NCI-H1105 (cell line): Measurements from ENCODE around the gene DLGAP1.
A peak's percentile ranks its signal among the peaks of the same experiment; 100 is the strongest.
"Not testable (repeated sequence)": the region's sequence is repeated elsewhere in the genome, so short reads cannot be mapped to it uniquely, and the experiment has no call there.

Source experiments
- DNase-seq: peaks from one replicate; lab custom pipeline; 2025; lab: John Stamatoyannopoulos, UW

The DLGAP1 gene

DNA sequence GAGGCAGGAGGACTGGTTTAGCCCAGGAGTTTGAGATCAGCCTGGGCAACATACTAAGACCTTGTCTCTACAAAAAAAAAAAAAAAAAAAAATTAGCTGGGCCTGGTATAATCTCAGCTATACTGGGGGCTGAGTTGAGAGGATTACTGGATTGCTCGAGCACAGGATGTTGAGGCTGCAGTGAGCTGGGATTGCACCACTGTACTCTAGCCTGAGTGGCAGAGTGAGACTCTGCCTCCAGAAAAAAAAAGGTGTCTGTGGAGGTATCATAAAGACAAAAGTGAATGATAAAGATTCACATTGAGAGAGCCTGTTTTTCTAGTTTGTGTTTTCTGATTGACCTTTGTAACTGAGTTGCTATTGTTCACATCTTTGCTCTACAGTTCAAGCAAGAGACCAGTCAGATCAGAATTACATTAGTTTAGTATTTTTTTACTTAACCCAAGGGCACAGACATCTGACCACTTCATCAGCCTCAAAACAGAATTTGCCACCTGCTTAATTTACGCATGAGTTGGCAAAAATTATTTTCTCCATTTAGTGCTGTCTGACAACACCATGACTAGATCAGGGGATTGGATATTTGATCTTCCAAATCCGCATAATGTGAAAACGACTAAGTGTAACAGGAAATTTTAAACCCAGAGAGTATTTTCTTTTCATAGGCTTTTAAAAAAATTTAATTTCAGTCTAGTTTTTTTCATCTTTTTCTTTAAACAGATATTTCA is 734.1 kb downstream of the DLGAP1 start:
- no peak for DNase-seq

DNA sequence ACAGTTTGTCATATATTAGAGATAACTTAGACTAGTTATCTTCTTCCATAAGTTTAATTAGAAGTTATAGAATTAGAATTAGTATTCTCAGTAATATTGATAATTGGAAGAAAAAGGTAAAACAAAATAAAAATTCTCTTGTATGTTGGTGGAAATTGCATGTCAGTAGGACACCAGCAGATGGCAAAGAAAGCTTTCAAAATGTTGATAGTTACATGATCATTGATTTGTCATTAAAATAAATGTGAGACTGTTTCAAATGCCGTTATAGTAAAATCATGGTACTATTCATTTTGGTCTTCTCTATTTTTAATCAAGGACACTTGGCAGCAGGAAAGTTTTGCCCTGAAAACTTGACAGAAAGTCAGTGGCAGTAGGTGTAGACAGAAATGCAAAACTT is 734.9 kb downstream of the DLGAP1 start:
- no peak for DNase-seq

DNA sequence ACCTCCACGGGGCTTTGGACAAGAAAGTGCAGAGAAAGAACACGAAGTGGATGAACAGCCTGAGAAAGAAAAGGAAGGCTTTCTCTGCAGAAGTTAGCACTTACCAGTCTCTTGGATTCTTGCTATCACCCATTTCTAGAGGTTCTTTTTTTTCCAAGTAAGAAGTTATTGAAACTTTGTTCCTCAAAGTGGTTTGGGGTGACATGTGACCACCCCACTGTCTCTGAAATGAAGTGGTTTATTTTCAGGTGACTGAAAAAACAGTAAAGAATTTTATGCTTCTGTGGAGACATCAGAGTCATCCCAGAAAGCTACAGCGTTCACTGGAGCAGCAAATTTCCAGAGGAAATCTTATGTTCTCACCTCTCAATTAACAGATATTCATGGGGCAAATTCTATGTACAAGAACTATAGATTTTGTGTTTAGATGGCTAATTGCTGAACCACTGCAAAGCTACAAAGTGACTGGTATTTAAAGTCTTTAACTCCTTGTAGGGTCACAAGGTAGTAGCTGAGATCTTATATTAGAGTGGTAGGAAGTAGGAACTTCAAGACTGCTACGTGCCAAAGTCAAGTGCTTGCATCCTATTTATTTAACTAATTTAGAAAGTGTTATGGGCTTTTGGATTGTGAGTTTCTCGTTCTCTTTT is 737.6 kb downstream of the DLGAP1 start:
- no peak for DNase-seq

DNA sequence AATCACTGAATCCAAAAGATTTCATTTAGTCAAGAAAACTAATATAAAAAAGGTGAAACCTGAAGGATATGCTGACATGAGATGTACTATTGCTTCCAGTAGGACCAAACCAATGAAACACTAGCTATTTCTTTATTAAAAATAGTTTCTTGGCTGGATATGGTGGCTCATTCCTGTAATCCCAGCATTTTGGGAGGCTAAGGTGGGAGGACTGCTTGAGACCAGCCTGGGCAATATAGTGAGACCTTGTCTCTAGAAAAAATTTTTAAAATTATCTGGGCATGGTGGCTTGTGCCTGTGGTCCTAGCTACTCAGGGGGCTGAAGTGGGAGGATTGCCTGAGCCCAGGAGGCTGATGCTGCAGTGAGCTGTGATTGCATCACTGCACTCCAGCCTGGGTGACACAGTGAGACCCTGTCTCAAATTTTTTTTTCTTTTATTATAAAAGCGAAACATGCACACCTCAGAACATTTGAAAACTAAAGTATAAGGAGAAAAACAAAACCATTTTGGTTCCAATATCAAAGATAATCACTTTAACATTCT is 738.9 kb downstream of the DLGAP1 start:
- no peak for DNase-seq

DNA sequence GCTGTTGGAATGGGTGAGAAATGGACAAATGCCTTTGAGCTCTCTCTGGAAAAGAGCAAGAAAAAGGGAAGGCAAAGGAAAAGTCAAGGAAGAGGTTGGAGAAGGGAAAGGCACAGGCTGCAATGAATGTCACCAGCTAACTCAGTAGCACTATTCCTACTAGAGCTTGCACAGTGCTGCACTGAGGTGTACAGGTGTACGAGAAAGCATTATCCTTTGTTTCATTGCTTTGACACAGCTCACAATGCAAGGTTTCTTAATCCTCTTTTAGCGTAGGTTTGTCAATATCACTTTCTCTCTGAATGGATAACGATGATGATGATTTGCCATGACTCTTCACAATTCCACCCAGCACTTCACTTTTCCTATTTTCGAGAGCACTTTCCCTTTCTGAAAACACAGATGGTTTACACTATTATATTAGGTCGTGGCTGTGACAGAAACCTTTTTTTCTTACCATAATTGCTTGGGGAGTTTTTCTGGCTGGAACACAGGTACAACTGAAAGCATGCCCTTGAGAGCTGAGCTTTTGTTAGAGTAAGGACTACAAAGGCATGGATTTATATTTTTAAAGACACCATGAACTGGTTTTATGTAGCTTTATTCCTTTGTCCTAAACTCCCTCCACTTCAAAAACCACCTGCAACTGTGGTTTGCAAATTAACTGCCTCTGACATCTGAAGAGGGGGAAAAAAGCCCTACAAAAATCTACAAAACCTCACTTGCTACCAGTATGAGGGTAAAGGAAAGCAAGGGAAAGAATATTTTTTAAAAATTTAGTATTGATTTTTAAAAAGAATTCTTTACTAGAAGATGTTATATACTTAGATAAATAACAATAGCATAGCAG is 739.7 kb downstream of the DLGAP1 start:
- peak; percentile 39 for DNase-seq

DNA sequence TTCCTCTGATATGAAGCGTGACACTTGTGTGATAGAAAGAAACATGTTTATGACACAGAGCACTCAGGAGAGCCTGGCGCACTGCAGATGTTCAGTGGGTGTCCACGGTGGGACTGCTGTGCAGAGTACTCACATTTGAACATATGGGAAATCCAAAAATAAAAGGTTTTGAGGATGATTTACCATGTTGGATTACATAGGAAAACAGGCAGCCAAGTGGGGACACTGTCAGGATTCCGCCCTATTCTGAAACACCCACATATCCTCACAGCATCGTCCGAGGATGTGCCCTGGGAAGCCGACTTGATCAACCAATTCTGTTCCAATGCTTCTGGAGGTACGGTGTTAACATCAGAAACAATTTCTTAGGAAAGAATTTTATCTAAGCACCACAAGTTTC is 741.4 kb downstream of the DLGAP1 start:
- DNase-seq, result no peak

DNA sequence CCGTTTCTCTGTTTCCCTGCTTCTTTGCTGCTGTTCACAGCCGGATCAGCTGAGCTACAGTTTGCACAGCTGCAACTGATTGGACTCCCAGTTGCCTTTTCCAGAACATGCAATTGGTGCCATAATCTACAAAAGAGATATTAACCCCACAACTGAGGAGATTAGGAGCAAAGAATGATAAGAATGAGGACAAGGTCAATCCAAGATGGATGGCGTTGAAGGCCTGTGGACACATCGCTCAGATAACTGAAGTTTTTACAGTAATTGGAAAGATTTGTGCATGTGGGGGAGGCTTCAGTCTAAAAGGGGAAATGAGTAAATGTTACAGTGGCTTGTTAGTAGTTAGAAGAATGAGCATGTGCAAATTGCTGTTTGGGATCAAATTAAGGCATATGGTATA is 741.9 kb downstream of the DLGAP1 start:
- DNase-seq, result no peak

DNA sequence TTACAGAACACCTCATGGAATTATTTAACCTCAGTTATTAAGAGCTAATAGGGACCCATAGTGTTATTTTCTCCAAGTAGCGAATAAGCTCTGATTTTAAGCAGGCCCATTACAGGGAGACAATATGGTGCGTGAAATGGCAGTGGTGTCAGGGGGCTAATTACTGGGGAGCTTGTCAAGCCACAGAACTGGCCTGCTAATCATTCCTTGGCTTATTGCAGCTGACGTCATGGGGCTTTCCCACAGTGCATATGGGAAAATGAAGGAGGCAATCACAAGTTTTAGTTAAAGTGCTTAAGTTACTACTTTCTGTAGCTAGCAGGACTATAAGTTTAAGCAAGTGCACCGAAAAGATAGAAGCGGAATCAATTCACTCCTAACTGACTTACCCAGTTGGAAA is 742.6 kb downstream of the DLGAP1 start:
- no peak for DNase-seq

DNA sequence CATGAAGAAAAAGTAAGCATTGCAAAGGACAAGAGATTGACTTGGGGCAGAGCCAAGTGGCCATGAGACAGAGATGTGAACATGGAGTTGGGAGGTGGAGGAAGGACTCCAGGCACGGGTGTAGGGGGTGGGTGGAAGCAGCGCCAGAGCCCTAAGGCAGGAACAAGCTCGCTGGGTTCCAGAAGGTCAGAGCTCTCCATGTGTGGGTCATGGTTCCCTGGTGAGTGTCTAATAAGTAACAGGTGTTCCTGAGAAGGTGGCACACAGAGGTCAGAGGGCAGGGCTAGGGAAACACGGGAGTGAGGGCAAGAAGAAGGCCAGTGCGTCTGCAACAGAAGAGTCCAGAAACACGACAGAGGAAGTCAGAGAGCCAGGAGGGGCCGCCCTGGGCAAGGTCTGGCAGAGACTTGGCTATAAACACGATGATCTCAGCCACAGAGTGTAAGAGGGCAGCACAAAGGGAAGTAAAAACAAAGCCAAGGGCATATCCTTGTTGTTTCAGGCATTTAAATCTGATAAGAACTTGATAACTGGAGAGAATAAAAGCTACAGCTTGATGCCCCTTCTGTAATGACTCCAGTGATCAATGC is 744.3 kb downstream of the DLGAP1 start:
- DNase-seq, result no peak

DNA sequence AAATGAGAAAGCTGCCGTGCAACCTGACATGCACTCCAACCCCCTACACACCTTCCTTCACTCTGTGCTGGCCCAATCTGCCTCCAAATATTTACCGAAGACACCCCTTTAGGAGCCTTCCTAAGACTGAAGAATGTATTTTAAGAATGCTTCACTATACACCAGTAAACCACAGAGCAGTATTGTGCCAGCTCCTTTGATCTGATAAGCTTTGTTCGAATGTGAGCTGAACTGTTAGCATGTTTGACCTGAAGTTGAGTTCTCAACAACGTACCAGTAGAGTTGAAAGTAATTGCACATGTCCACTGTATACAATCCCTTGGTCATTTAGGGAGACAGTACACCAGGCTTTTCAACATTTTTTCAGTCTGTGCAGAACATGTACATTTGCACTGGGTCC is 745.9 kb downstream of the DLGAP1 start:
- DNase-seq, result no peak

DNA sequence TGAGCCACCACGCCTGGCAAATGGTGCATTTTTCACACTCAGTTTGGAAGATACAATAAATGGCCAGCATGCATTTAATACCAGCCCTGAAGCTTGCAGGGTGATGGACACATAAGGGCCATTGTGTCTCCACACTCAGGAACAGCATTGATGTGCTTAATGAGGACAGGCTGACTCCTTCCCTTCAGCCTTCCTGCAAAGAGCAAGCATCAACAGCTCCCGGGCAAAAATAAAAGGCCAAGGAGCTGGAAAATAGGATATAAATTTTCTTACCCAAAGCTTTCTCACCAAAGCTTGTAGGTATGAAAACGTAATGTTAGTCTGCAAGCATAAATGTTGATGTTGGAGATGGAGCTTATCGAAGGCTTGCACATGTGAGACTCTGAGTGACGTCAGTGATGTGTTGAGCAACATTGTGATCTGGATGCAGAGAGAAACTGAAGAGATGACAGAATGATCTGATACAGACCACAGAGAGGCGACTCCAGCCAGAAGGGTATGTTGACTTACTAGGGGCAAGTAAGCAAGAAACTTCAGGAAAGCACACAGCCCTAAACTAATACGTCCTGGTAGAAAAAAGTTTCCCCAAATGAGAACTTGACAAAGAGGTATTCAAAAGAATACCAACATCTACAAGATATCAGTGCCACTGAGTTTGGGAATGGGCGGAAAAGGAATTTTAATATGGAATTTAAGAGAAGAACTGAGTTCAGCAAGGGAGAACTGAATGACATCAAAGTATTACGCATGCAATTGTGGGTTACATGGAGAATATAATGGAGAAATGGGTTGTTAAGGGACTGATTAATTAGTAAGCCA is 748.6 kb downstream of the DLGAP1 start:
- no peak for DNase-seq

DNA sequence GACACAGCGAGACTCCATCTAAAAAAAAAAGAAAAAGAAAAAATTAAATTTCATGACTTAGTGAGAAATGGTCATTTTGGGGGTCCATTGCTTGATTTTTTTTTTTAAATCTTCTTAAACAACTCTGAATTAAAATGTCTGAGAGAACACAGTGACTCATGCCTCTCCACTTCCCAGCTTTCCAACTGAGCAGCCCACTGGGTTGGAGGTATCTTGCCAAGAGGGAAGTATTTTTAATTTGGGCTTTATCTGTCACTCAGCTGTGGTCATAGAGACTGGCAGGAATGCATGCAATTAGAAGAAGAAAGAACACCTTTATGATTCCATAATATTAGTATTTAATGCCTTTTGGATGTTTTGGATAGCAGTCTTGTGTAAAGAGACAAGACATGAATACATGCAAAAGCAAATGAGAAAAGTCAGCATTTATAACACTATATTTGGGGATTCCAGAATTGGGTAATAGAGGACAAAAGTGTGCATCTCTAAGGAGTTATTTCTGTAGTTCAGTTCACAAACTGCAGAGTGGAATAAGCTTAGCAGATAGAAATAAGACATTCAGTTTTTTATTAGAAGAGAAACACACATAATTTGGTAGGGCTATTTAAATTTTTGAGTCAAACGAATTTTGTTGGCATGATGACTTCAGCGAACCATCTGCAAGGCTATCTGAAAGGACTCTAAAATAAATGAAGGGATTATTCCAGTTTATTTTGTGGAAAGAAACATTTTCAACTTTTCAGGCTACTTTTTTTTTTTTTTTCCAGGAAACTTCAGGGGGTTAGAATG is 750.4 kb downstream of the DLGAP1 start:
- DNase-seq, result no peak

DNA sequence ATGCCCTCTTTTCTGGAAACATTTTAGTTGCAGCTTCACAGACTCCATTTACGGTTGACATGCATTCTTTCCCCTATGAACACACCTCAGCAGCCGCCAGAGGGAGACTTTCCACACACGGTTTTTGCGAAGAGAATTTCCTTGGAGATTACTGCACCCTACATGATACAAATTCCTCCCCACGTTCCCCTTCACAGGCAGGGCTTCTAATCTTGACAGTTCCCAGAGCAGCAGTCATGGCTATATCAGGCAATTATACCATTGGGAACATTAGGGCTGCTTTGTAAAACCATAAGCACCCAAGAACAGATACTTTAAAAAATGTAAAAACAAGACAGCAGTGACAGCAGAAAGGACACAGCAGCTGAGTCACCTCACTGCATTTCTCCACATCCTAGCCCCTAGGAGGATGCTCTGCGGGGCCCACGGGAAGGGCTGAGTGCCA is 751.4 kb downstream of the DLGAP1 start:
- DNase-seq, result no peak

DNA sequence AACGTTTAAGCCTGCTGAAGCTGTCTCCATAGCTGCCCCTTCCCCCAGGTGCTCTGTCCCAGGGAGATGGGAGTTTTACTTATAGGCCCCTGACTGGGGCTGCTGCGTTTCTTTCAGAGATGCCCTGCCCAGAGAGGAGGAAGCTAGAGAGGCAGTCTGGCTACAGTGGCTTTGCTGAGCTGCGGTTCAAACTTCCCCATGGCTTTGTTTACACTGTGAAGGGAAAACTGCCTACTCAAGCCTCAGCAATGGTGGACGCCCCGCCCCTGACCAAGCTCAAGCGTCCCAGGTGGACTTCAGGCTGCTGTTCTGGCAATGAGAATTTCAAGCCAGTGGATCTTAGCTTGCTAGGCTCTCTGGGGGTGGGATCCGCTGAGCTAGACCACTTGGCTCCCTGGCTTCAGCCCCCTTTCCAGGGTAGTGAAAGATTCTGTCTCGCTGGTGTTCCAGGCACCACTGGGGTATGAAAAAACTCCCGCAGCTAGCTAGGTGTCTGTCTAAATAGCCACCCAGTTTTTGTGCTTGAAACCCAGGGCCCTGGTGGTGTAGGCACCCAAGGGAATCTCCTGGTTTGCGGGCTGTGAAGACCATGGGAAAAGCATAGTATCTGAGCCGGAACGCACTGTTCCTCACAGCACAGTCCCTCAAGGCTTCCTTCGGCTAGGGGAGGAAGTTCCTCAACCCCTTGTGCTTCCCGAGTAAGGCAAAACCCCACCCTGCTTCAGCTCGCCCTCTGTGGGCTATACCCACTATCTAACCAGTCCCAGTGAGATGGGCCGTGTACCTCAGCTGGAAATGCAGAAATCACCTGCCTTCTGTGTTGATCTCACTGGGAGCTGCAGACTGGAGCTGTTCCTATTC is 755.2 kb downstream of the DLGAP1 start:
- not testable (repeated sequence) for DNase-seq

DNA sequence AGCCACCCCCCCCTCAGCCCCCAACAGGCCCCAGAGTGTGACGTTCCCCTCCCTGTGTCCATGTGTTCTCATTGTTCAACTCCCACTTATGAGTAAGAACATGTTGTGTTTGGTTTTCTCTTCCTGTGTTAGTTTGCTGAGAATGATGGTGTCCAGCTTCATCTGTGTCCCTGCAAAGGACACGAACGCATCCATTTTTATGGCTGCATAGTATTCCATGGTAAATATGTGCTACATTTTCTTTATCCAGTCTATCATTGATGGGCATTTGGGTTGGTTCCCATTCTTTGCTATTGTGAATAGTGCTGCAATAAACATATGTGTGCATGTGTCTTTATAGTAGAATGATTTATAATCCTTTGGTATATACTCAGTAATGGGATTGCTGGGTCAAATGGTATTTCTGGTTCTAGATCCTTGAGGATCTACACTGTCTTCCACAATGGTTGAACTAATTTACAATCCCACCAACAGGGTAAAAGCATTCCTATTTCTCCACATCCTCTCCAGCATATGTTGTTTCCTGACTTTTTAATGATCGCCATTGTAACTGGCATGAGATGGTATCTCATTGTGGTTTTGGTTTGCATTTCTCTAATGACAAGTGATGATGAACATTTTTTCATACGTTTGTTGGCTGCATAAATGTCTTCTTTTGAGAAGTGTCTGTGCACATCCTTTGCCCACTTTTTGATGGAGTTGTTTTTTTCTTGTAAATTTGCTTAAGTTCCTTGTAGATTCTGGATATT is 760.9 kb downstream of the DLGAP1 start:
- not testable (repeated sequence) for DNase-seq

DNA sequence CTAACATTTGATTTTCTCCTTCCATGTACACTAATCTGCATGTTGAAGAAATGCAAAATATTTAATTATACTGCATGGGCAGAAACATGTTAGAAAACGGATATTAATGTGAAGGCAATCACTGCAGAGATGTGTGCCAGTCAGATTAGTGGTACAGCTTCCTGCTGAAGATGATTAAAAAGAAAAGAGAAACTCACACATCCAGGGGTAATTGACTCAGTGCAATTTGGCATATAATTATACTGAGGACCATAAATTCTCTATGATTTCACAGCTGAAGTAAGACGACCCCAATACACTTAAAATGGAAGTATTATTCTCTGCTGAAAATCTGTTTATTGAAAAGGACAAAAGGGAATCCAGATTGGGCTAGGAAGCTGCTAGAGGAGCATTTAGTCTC is 761.7 kb downstream of the DLGAP1 start:
- no peak for DNase-seq

DNA sequence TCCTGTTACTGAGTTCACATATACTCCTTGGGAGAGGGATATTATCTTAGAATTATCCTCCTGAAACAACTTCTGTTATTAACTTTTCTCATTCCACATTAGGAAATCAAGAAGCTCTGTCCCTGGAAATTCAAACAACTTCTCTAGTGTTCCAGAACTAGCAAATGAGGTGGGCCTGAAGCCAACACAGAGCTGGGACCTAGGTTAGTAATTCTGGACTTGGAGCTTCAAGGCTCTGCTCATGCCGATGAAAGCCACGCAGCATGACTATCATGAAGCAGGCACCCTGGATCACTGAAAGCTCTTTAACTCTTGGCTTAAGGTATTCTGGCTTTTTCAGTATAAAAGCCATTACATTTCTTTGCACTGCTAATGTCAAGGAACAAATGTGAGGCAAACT is 762.4 kb downstream of the DLGAP1 start:
- DNase-seq, result peak; percentile 1

DNA sequence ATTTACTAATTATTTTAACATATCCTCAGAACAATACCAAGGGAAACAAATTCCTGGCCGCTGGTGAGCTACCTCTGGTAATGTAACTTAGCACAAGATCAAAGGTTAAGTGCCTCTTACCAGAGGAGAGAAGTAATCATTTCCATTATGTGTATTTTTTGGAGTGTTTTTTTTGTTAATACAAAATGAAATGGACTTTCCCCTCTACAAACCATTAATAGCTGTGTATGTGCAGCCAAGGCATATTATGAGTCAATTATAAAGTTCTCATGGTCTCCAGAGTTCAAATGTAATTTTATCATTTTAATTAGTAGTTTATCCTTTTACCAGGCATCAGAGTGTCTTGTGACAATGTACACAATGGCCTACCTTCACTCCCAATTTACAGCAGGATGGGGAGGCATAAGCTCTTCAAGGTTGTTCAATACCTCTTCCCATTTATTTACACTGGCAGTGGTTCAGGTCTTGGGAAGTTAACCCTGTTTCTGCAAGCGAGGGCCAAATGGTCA is 762.9 kb downstream of the DLGAP1 start:
- DNase-seq, result peak; percentile 68

DNA sequence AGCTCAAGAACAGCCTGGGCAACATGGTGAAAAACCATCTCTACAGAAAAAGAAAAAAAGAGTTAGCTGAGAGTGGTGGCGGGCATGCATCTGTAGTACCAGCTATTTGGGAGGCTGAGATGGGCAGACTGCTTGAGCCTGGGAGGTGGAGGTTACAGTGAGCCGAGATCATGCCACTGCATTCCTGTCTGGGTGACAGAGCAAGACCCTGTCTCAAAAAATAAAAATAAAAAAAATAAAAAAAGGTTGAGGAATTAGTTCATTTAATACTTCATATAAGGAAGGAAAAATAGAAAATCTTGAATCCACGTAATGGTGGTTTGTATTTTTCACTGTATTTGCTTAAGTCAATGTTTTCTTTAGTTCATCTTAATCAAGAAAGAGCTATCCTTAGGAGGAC is 763.4 kb downstream of the DLGAP1 start:
- DNase-seq, result no peak
